Measurements from ENCODE around the gene ALKBH2. TPM values are rescaled to one million over a fixed set of nuclear protein-coding genes. Genes with fewer than 3 reads are reported as not detected.

ALKBH2 gene
- total RNA-seq, 1 donor from 2014 or later = 18.6 TPM

Other genes with a start within 250 kb of the ALKBH2 start
- gene SSH1, start 235.9 kb downstream of the ALKBH2 start, total RNA-seq = 30.6 and 33.1 TPM in 2 replicates
- not detected in 2 replicates for gene DAO, start 213.4 kb downstream of the ALKBH2 start, total RNA-seq
- gene SVOP, start 72.4 kb downstream of the ALKBH2 start, total RNA-seq = not detected in 2 replicates
- 7.3 and 7.8 TPM in 2 replicates for gene USP30, start 40.9 kb downstream of the ALKBH2 start, total RNA-seq
- 75.6 and 79.9 TPM in 2 replicates for gene UNG, start 4.1 kb upstream of the ALKBH2 start, total RNA-seq
- 15.0 and 16.0 TPM in 2 replicates for gene ACACB, start 23.1 kb upstream of the ALKBH2 start, total RNA-seq
- gene FOXN4, start 215.8 kb upstream of the ALKBH2 start, total RNA-seq = not detected in 2 replicates

Measured in T-helper 2 cell treated with Interferon-gamma antibody and Interleukin-4, amounts not matched to agents 100 ng/mL and 5 ng/mL, for 36 hours (primary cell).